Glutamatergic neuron (in vitro differentiated cells): ENCODE results near the gene C16orf92. TPM values are rescaled to one million over a fixed set of nuclear protein-coding genes. Genes with fewer than 3 reads are reported as not detected.

Experiments used
- DNase-seq: peaks from one replicate; pipeline ENCODE4 v3.0.0; 2022
- H3K27ac Mint-ChIP-seq: one replicate; pipeline ENCODE4 v1.8.0; 2020; ENCODE audit warnings: mild to moderate bottlenecking, mixed read lengths, inconsistent platforms; ENCODE audit not compliant: unreplicated experiment
- H3K27me3 Mint-ChIP-seq: one replicate; pipeline ENCODE4 v1.8.0; 2020; ENCODE audit warnings: mild to moderate bottlenecking, moderate library complexity, mixed read lengths, inconsistent platforms; ENCODE audit not compliant: unreplicated experiment
- H3K36me3 Mint-ChIP-seq: one replicate; pipeline ENCODE4 v1.8.0; 2020; ENCODE audit warnings: mild to moderate bottlenecking, mixed read lengths, inconsistent platforms; ENCODE audit not compliant: unreplicated experiment
- H3K4me1 Mint-ChIP-seq: one replicate; pipeline ENCODE4 v1.8.0; 2020; ENCODE audit warnings: mild to moderate bottlenecking, low read depth, mixed read lengths, inconsistent platforms; ENCODE audit not compliant: unreplicated experiment
- H3K4me3 Mint-ChIP-seq: one replicate; pipeline ENCODE4 v1.8.0; 2020; ENCODE audit warnings: mild to moderate bottlenecking, mixed read lengths, inconsistent platforms; ENCODE audit not compliant: unreplicated experiment
- H3K9me3 Mint-ChIP-seq: one replicate; pipeline ENCODE4 v1.8.0; 2020; ENCODE audit warnings: mild to moderate bottlenecking, moderate library complexity, mixed read lengths, inconsistent platforms; ENCODE audit not compliant: unreplicated experiment
- total RNA-seq: library from RNA; stranded (reverse); fragmentation: NEBNext Ultra II Directional; extraction: Animal tissue kit (Norgen Biotek cat#: 25700); gene quantifications from one replicate; pipeline ENCODE4 v1.2.1, GENCODE V29; 2021; ENCODE audit not compliant: unreplicated experiment
- TF ChIP-seq, protein P1 (sequence below): fragments of 200-600 bp; sonication (generic); IDR thresholded peaks from one replicate; pipeline ENCODE4 v1.5.0; 2021; ENCODE audit not compliant: partially characterized antibody, unreplicated experiment

The C16orf92 gene
- total RNA-seq, 1 donor from 2014 or later = not detected

DNA sequence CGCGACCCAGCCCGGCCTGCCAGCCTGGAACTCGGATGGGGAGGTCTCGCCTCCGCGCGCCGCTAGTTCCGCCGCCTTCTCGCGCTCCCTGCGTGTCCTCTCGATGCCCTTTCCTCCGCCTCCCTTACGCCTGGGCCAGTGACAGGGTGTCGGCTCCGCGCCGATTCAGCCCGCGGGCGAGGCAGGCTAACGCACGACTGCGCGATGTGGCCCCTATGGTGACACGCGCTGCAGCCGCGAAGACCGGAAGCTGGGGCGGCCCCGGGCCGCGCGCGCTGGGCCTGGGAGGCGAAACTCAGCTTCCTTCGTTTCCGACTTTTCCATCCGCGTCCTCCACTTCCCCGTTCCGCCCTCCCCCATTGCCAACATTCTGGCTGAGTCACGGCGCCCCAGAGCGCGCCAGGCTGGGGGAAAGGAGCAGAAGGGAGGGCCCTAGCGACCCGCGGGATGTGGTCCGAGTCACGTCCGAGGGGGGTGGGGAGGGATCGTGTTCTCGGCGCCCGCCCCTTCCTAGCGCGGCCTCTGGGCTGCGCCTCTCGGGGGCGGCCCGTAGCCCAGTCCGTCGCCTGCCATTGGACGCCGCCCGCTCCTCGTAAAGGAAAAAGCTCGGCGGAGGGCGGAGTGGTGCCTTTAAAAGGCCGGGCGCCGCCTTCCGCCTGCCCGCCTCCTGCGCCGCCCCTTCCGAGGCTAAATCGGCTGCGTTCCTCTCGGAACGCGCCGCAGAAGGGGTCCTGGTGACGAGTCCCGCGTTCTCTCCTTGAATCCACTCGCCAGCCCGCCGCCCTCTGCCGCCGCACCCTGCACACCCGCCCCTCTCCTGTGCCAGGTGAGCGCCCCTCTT lies 42.3 kb downstream of the C16orf92 start, which contains the start of gene ALDOA:
TSS of gene ALDOA (plus strand) at position 659 of the 841 bp plus-strand sequence. CDS start 1,138 bp downstream, outside the sequence.
- DNase-seq = peak; percentile 93
- Mint-ChIP-seq H3K4me1 (peaks cover 18% of the 10 kb centered on the region), H3K9me3 (peaks cover 5% of the 10 kb centered on the region), H3K27me3 (peaks cover 9% of the 10 kb centered on the region), H3K4me3 (peak within 1 kb of the TSS; percentile 95), H3K36me3 (no peaks in the 10 kb centered on the region), H3K27ac (peak within 1 kb of the TSS; percentile 80)
- TF ChIP-seq, protein P1, sequence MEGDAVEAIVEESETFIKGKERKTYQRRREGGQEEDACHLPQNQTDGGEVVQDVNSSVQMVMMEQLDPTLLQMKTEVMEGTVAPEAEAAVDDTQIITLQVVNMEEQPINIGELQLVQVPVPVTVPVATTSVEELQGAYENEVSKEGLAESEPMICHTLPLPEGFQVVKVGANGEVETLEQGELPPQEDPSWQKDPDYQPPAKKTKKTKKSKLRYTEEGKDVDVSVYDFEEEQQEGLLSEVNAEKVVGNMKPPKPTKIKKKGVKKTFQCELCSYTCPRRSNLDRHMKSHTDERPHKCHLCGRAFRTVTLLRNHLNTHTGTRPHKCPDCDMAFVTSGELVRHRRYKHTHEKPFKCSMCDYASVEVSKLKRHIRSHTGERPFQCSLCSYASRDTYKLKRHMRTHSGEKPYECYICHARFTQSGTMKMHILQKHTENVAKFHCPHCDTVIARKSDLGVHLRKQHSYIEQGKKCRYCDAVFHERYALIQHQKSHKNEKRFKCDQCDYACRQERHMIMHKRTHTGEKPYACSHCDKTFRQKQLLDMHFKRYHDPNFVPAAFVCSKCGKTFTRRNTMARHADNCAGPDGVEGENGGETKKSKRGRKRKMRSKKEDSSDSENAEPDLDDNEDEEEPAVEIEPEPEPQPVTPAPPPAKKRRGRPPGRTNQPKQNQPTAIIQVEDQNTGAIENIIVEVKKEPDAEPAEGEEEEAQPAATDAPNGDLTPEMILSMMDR = no peak

DNA sequence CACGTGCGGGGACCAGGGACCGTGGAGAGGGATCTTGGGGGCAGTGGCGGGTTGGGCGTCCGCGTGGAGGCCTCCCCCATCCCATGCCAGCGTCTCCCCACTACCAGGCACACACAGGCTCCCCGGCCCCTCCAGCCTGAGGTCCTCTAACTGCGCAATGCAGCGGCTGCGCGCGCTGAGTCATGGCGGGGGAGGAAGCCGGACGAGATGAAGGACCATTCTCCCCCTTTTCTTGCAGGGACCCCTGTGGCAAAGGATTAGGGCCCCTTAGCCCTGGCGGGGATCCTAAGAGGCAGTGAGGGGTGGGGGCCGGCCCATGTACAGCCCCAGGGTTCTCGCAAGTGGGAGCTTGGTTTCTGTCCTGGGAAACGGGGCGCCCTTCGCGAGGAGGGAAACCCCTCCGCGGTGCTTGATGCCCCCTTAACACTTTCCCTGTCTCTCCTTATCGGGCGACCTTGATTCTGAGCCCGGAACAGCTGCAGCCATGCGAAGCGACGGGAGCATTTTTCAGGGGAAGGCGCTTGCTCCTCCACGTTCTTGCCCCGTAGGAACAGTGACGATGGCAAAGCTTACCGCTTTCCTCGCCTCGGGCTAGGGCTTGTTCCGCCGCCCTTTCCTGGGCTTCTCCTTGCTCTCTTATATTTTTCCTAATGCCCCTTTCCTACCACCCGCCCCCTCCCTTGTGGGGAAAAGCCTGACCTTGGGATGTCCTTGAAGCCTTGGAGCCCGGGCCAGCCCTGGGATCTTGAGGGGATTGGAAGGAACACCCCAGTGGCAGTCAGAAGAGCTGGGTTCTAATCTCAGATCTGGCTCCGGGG lies 43.2 kb downstream of the C16orf92 start:
- H3K4me3 Mint-ChIP-seq = peak overlapping the region; percentile 95

DNA sequence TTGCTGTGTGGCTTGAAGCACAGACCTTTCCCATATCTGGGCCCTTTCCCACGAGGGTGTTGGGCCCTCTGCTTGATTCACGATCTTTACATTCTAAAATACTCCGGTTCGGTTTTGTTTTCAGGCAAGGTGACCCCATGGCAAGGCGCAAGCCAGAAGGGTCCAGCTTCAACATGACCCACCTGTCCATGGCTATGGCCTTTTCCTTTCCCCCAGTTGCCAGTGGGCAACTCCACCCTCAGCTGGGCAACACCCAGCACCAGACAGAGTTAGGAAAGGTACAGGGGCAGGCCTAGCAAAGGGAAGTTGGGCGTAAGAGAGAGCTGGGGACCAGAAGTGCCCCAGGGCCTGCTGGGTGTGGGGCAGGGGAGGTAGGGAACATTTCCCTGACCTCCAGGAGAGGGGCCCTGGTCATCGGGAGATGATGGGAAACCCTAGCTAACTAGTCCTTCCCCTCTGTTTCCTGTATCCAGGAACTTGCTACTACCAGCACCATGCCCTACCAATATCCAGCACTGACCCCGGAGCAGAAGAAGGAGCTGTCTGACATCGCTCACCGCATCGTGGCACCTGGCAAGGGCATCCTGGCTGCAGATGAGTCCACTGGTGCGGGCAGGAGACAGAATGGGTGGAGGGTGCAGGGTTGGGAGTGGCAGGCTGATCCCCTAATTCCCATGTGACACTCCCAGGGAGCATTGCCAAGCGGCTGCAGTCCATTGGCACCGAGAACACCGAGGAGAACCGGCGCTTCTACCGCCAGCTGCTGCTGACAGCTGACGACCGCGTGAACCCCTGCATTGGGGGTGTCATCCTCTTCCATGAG lies 44.0 kb downstream of the C16orf92 start:
- peaks cover 5% of the 10 kb centered on the region for H3K27me3 Mint-ChIP-seq
- peak overlapping the region; percentile 80 for H3K27ac Mint-ChIP-seq

More for the DNA sequence above, 43.2 kb downstream of the C16orf92 start:
- Mint-ChIP-seq H3K27ac (peak overlapping the region; percentile 80), H3K27me3 (peaks cover 5% of the 10 kb centered on the region), H3K9me3 (peaks cover 5% of the 10 kb centered on the region), H3K4me1 (peaks cover 10% of the 10 kb centered on the region), H3K36me3 (no peaks in the 10 kb centered on the region)
- no peak for DNase-seq
- TF ChIP-seq, protein P1 = no peak

DNA sequence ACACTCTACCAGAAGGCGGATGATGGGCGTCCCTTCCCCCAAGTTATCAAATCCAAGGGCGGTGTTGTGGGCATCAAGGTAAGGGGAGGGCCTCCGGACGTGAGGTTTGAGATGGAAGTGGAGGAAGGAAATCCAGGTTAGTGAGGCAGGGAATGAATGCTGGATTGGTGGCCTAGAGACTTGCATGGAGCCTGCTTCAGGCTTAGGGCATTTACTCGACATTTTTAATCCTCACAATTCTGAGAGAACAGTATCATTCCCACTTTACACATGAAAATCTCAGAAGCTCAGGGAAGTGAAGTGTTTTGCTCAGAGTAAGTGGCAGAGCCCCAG lies 44.6 kb downstream of the C16orf92 start:
- Mint-ChIP-seq H3K4me3 (peak overlapping the region; percentile 95), H3K9me3 (peaks cover 5% of the 10 kb centered on the region), H3K4me1 (peaks cover 9% of the 10 kb centered on the region), H3K27me3 (peaks cover 5% of the 10 kb centered on the region), H3K36me3 (no peaks in the 10 kb centered on the region), H3K27ac (peak overlapping the region; percentile 7)
- DNase-seq = no peak
- TF ChIP-seq, protein P1 = no peak

More for the DNA sequence above, 44.0 kb downstream of the C16orf92 start:
- peaks cover 9% of the 10 kb centered on the region for H3K4me1 Mint-ChIP-seq
- H3K36me3 Mint-ChIP-seq = no peaks in the 10 kb centered on the region
- peaks cover 5% of the 10 kb centered on the region for H3K9me3 Mint-ChIP-seq
- peak overlapping the region; percentile 95 for H3K4me3 Mint-ChIP-seq
- no peak for DNase-seq
- TF ChIP-seq, protein P1 = no peak
